Activated naive CD8-positive, alpha-beta T cell (primary cell): ENCODE results near the gene PCMT1.

ENCODE experiments used
- H3K27ac Mint-ChIP-seq: one replicate; pipeline ENCODE4 v1.8.0; 2021; ENCODE audit warnings: mixed read lengths
- H3K27me3 Mint-ChIP-seq: one replicate; pipeline ENCODE4 v1.8.0; 2021; ENCODE audit warnings: mixed read lengths
- H3K36me3 Mint-ChIP-seq: one replicate; pipeline ENCODE4 v1.8.0; 2021; ENCODE audit warnings: mixed read lengths
- H3K4me1 Mint-ChIP-seq: one replicate; pipeline ENCODE4 v1.8.0; 2021; ENCODE audit warnings: low read depth, mixed read lengths
- H3K4me3 Mint-ChIP-seq: one replicate; pipeline ENCODE4 v1.8.0; 2021; ENCODE audit warnings: mild to moderate bottlenecking, mixed read lengths
- H3K9me3 Mint-ChIP-seq: one replicate; pipeline ENCODE4 v1.8.0; 2021; ENCODE audit warnings: low read depth, mixed read lengths

PCMT1 gene

DNA sequence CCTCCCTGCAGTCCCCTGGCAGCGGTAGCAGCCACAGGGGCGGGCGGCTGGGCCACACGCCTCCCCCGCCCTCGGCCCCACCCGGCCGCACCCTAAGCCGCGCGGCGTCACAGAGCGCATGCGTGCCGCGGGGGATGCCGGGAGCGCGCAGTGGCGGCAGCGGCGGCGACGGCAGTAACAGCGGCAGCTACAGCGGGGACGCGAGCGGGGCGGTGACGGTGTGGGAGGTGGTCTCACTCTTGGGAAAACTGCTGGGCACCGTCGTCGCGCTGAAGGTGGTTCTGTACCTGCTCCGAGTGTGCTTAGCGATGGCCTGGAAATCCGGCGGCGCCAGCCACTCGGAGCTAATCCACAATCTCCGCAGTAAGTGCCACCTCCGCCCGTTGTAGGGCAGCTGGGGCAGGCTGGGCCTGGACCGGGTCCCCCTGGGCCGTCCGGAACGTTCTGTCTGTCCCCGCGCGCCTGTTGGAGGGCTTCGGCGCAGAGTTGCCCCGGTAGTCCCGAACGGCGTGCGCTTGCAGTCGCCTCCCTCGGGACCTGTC is at the start of gene PCMT1:
TSS of gene PCMT1 (plus strand) at position 148 of the 542 bp plus-strand sequence. CDS start at position 309, 161 bp downstream.
- Mint-ChIP-seq H3K9me3 (no peaks in the 10 kb centered on the region), H3K27ac (peak within 1 kb of the TSS; percentile 75), H3K4me3 (peak within 1 kb of the TSS; percentile 90), H3K27me3 (no peaks in the 10 kb centered on the region), H3K4me1 (peaks cover 42% of the 10 kb centered on the region), H3K36me3 (peaks cover 3% of the 10 kb centered on the region)

DNA sequence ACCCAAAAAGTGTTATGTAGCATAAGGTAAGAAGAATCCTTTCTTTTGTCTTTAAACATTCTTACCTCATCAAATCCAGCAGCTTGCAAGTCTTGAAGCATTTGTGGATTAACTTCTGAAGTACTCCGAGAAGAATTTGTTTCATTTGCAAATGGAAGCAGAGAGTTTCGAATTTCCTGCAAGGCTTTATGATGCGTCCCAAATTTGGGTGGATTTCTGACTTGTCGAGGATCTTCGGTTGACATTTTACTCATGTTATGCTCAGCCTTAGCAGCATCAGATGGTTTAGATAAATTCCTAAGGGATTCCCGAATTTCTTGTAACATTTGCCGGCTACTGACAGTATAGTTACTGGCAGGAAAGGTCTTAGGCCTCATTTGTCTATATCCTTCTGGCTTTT is 47.8 kb upstream of the PCMT1 start:
- Mint-ChIP-seq H3K4me3 (no peak overlapping the region), H3K9me3 (no peaks in the 10 kb centered on the region), H3K27me3 (no peaks in the 10 kb centered on the region), H3K4me1 (peaks cover 56% of the 10 kb centered on the region), H3K27ac (no peak overlapping the region), H3K36me3 (no peaks in the 10 kb centered on the region)

DNA sequence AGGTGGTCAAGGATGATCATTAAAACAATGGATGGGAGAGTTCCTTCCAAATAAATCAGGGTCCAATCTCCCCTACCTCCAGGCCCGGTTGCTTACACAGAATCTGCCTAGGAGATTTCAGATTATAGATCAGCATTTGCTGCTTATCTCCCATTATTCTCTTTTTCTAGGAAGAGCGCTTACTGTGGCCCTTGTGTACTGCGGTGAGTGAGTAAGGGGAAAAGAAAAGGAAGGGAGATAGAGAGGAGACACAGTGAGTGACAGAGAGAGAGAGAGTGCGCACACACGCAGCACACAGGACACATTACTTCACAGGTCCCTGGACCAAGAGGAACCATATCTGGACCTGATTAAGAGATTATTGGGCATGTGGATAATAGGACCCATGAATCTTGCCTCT is 37.8 kb upstream of the PCMT1 start:
- Mint-ChIP-seq H3K36me3 (peaks cover 2% of the 10 kb centered on the region), H3K27ac (peak overlapping the region; percentile 66), H3K9me3 (no peaks in the 10 kb centered on the region), H3K4me1 (peaks cover 62% of the 10 kb centered on the region), H3K4me3 (peak overlapping the region; percentile 28), H3K27me3 (no peaks in the 10 kb centered on the region)

DNA sequence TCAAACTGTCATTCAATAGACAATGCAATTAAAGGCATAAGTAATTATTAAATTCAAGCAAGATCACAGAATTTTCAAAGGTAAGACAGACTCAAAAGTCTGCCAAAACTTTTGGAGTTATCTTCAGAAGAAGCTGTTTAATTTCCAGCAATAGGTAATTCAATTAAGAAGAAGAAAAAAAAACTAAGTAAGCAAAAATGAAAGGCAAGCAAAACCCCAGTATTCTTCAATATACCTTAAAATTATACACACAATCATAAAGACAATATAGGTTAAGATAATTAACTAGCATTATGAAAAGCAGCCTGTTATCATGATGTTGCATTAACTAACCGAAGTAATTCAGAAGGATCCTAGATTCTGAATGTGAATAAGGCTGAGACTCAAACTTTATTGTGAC is 35.1 kb upstream of the PCMT1 start:
- Mint-ChIP-seq H3K27ac (no peak overlapping the region), H3K36me3 (peaks cover 2% of the 10 kb centered on the region), H3K4me3 (no peak overlapping the region), H3K27me3 (no peaks in the 10 kb centered on the region), H3K4me1 (peaks cover 53% of the 10 kb centered on the region), H3K9me3 (no peaks in the 10 kb centered on the region)

DNA sequence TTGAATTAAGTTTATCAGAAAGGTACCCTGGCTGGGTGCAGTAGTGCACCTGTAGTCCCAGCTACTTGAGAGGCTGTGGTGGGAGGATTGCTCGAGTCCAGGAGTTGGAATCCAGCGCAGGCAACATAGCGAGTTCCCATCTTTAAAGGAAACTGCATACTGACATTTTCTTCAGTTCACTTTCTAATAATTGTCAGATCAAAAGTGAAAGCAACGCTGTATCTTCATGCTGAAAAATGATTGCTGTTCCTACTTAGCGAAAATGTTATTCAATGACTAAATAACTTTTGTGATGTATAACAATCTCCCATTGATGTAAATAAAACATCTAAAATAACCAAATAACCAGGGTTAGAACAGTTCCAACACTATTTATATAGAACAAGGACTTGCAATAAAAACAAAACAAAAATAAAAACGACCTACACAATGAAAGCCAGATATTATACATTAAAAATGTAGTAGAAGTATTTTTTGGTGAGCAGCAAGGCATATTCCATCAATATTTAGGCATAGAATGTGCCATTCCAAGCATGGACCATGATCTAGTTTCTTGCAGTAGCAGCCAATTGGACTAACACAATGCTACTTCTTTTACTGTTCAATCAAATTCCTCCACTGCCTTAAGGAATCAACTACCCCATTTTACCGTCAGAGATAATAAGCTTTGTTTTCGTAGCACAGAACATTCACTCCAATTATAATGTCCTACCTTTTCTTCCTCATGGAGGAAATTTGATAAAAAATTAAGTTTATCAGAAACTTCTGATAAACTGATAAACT is 33.2 kb upstream of the PCMT1 start:
- no peaks in the 10 kb centered on the region for H3K27me3 Mint-ChIP-seq
- H3K27ac Mint-ChIP-seq: peak overlapping the region; percentile 94
- peaks cover 43% of the 10 kb centered on the region for H3K4me1 Mint-ChIP-seq
- no peaks in the 10 kb centered on the region for H3K9me3 Mint-ChIP-seq
- peak overlapping the region; percentile 97 for H3K4me3 Mint-ChIP-seq
- H3K36me3 Mint-ChIP-seq: peaks cover 2% of the 10 kb centered on the region

DNA sequence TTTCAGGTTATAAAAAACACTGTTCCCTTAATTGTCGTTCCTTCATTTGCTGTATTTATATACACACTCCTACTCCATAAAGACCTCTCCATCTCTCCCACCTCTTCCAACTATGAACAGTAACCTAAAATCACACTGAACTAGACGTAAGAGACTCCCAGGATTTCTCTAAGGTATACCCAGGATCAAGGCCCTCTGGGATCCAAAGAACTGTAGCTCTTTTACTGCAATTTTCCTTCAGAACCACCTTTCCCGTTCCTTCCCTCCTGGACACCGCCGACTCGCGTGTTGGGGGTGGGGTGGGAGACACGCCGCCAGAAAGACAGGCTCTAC is 32.3 kb upstream of the PCMT1 start:
- peak overlapping the region; percentile 97 for H3K4me3 Mint-ChIP-seq
- H3K36me3 Mint-ChIP-seq: peaks cover 2% of the 10 kb centered on the region
- H3K9me3 Mint-ChIP-seq: no peaks in the 10 kb centered on the region
- H3K4me1 Mint-ChIP-seq: peaks cover 39% of the 10 kb centered on the region
- peak overlapping the region; percentile 94 for H3K27ac Mint-ChIP-seq
- H3K27me3 Mint-ChIP-seq: no peaks in the 10 kb centered on the region

DNA sequence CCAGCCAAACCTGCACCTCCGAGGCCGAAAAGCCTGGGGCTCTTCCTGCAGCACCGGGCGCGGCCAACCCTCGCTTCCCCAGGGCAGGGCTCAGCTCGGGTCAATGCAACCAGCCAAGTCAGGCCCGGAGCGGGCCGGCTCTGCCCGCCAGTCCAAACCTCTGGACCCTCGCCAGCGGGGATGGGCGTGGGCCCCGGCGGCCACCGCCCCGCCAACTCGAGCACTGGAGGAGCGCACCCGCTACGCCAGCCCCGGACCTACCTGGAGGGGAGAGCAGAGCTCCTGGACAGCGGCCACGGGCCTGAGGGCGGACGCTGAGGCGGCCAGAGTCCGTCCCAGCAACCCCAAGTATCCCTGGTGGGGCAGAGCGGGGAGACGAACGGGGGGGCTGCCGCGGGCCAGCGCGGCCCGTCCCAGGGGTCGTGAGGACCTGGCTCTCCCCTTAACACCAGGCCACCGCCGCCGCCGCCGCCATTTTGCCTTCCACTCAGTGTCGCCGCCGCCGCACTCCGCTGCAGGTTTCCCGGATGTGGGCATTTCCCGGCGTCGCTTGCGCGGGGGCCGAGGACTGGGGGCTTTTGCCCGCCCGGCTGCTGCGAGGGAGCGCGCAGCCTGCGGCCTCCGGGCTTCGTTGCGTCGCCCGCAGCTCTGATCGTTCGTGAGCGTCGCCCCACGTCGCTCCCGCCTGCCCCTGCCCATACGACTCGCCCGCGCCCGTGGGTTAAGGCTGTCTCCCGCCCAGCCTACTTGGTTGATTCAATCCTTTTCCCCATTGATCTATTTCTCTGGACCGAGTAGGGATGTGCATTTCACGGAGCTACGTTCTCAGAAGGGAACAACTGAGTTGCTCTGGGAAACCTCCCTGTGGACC is 31.7 kb upstream of the PCMT1 start, which contains the start of gene LATS1:
TSS of gene LATS1 (minus strand) at position 514 of the 871 bp plus-strand sequence. CDS start 15,975 bp downstream, outside the sequence.
- Mint-ChIP-seq H3K4me3 (peak within 1 kb of the TSS; percentile 97), H3K4me1 (peaks cover 39% of the 10 kb centered on the region), H3K9me3 (no peaks in the 10 kb centered on the region), H3K27ac (peak within 1 kb of the TSS; percentile 94), H3K36me3 (peaks cover 2% of the 10 kb centered on the region), H3K27me3 (no peaks in the 10 kb centered on the region)

DNA sequence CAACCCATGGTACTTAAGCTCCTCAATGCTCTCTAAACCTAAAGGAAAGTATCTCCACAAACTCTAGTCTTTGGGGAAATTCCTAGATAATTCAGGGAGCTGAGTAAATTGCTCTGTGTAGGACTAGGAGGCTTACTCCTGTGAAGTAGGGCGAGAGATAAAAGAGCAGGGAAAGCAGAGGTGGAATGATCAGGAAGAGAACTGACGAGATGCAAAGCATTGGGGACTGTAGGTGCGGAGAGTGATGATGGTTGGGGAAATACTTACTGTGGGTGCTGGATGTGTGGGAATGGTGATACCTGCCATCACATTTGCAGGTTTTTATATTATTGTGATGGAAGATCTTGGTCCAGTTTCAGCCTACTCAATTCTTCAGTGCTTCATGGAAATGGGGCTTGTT is 30.0 kb upstream of the PCMT1 start:
- Mint-ChIP-seq H3K4me3 (peak overlapping the region; percentile 38), H3K27ac (peak overlapping the region; percentile 37), H3K36me3 (no peaks in the 10 kb centered on the region), H3K27me3 (no peaks in the 10 kb centered on the region), H3K4me1 (peaks cover 35% of the 10 kb centered on the region), H3K9me3 (no peaks in the 10 kb centered on the region)

DNA sequence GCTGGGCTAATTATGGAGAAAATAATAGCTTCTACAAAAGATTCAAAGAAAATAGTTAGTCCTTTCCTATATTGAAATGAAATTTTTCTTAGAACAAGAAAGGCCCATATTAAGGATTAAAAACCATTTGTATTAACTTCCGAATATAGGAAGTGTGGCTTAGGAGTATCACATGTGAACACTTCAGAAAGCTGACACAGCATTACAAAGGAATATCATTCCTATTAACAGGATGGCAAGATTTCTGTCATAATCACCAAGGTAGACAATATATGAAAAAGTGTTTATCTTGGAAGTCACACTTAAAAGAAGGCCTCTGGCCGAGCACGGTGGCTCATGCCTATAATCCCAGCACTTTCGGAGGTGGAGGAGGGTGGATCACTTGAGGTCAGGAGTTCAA is 26.3 kb upstream of the PCMT1 start:
- H3K9me3 Mint-ChIP-seq: no peaks in the 10 kb centered on the region
- H3K4me3 Mint-ChIP-seq: no peak overlapping the region
- H3K36me3 Mint-ChIP-seq: no peaks in the 10 kb centered on the region
- H3K4me1 Mint-ChIP-seq: peaks cover 18% of the 10 kb centered on the region
- H3K27ac Mint-ChIP-seq: no peak overlapping the region
- no peaks in the 10 kb centered on the region for H3K27me3 Mint-ChIP-seq

DNA sequence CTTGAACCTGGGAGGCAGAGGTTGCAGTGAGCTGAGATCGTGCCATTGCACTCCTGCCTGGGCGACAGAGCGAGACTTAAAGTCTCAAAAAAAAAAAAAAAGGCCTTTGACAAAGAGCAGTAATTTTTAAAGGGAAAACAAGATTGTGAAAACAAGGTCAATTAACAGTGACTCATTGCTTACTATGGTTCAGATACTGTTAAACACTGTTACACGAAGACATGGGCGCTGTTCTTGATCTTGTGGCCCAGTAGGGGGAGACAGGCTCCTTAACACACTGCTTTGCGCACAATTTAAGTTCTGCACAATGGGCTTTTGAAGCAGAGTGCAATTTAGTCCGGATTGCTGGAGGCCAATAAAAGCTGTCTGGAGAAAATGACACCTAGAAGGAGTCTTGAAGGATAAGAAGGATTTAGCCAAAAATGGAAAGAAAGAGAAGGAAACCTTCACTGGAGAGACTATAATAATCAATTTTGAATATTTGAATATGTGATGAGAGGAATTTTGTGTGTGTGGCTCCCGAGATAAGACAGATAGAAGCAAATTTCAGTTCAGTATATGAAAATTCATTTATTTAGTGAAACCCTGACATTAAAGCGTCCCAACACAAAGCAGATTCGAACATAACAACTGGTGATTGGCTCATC is 25.6 kb upstream of the PCMT1 start:
- H3K27me3 Mint-ChIP-seq: no peaks in the 10 kb centered on the region
- peaks cover 19% of the 10 kb centered on the region for H3K4me1 Mint-ChIP-seq
- no peak overlapping the region for H3K4me3 Mint-ChIP-seq
- no peaks in the 10 kb centered on the region for H3K9me3 Mint-ChIP-seq
- no peak overlapping the region for H3K27ac Mint-ChIP-seq
- peaks cover 4% of the 10 kb centered on the region for H3K36me3 Mint-ChIP-seq

DNA sequence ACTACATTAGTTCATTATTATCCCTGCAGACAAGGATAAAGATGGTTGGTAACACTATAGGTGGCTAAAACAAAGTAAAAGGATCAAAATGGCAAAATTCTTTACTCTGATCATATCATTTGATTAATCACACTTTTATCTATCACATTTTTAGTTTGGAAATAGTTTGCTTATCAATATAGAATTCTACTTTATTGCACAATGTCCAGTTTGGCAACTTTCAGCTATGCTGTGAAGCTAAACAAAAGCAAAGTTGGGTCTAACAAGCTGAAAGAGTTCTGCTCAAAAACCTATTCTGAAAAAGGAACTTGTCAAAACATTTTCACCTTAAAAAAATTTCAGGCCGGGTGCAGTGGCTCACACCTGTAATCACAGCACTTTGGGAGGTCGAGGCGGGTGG is 23.8 kb upstream of the PCMT1 start:
- Mint-ChIP-seq H3K9me3 (no peaks in the 10 kb centered on the region), H3K36me3 (peaks cover 4% of the 10 kb centered on the region), H3K4me3 (no peak overlapping the region), H3K4me1 (peaks cover 18% of the 10 kb centered on the region), H3K27me3 (no peaks in the 10 kb centered on the region), H3K27ac (no peak overlapping the region)

DNA sequence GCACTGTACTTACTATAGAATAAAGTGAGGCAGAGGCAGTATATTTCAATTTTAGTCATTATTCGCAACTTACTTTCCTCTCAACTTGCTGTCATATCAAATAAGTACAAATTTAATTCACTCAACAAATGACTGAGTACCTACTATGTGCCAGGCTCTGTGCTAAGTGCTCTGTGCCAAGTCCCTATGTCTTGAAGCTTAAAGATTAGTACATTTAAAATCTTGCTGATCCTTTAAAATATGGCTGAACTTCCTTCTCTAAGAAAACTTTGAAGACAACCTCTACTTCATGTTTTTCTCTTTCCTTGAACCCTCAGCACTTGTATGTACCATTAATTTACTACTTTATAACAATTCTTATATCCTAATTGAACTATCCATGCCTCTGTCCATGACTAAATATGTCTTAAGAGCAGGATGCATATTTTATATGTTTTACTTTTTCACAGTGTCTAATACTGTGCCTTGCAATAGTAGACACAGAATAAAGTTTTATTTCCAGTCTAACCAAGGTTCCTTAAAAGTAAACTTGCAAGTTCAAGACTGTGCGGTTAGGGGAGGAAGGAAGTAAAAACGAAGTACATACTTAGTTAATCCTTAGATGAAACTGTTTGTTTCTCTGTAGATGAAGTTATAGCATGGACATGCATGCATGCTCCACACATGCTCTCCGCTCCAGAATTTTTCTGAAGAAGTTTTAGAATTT is 21.6 kb upstream of the PCMT1 start:
- H3K4me3 Mint-ChIP-seq: peak overlapping the region; percentile 33
- H3K27ac Mint-ChIP-seq: peak overlapping the region; percentile 84
- H3K9me3 Mint-ChIP-seq: no peaks in the 10 kb centered on the region
- peaks cover 18% of the 10 kb centered on the region for H3K4me1 Mint-ChIP-seq
- H3K27me3 Mint-ChIP-seq: no peaks in the 10 kb centered on the region
- peaks cover 4% of the 10 kb centered on the region for H3K36me3 Mint-ChIP-seq

DNA sequence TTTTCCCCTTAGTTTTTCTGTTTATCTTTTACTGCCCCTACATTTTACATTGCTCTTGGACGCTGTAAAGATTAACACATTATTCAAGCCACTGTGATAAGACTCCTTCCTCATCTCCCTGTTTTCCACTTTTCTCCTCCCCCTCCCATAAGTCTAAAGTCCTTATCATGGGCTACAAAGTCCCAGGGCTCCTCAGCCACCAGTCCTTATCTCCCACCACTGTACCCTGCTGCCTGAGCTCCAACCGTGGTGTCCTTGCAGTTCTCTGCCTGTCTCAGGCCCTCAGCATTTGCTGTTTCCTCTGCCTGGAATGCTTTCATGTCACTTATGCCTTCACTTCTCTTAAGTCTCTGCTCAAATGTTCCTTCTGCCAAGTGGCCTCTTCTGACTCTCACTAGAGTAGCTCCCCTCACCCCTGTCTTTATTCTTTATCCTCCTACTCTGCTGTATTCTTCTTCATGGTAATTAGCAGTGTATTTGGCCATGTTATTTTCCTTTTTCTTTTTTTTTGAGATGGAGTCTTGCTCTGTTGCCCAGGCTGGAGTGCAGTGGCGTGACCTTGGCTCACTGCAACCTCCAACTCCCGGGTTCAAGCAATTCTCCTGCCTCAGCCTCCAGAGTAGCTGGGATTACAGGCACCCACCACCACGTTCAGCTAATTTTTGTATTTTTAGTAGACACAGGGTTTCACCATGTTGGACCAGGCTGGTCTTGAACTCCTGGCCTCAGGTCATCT is 20.9 kb upstream of the PCMT1 start:
- peaks cover 18% of the 10 kb centered on the region for H3K4me1 Mint-ChIP-seq
- peak overlapping the region; percentile 33 for H3K4me3 Mint-ChIP-seq
- H3K27ac Mint-ChIP-seq: peak overlapping the region; percentile 84
- H3K36me3 Mint-ChIP-seq: peaks cover 4% of the 10 kb centered on the region
- no peaks in the 10 kb centered on the region for H3K9me3 Mint-ChIP-seq
- no peaks in the 10 kb centered on the region for H3K27me3 Mint-ChIP-seq

DNA sequence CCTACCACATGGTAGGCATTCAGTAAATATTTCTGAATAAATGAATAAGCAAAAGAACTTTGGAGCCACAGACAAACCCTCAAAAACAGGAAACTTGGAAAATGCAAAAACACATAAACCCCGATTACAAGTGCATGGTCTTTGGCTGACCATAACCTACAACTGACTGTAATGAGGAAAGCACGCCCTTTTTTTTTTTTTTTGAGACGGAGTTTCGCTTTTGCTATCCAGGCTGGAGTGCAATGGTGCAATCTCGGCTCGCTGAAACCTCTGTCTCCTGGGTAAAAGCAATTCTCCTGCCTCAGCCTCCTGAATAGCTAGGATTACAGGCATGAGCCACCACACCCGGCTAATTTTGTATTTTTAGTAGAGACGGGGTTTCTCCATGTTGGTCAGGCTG is 19.7 kb upstream of the PCMT1 start:
- H3K36me3 Mint-ChIP-seq: peaks cover 4% of the 10 kb centered on the region
- H3K27ac Mint-ChIP-seq: no peak overlapping the region
- peaks cover 15% of the 10 kb centered on the region for H3K4me1 Mint-ChIP-seq
- no peaks in the 10 kb centered on the region for H3K27me3 Mint-ChIP-seq
- H3K9me3 Mint-ChIP-seq: no peaks in the 10 kb centered on the region
- no peak overlapping the region for H3K4me3 Mint-ChIP-seq
